ENCODE measurements around the gene ADGRV1.

DNA sequence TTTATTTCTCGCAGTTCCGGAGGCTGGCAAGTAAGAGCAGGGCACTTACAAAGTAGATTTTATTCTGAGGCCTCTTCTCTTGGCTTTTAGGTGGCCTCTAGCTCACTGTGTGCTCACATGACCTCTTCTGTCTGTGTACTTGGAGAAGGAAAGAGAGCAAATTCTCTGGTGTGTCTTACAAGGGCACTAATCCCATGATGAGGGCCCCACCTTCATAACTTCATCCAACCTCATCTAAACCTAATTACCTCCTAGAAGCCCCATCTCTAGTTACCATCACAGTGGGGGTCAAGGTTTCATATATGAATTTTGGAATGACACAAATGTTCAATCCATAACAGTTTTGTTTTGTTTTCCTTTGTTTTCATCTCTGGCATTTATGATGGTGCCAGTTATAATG, 376.1 kb downstream of the ADGRV1 start:
- TF ChIP-seq, protein P1, sequence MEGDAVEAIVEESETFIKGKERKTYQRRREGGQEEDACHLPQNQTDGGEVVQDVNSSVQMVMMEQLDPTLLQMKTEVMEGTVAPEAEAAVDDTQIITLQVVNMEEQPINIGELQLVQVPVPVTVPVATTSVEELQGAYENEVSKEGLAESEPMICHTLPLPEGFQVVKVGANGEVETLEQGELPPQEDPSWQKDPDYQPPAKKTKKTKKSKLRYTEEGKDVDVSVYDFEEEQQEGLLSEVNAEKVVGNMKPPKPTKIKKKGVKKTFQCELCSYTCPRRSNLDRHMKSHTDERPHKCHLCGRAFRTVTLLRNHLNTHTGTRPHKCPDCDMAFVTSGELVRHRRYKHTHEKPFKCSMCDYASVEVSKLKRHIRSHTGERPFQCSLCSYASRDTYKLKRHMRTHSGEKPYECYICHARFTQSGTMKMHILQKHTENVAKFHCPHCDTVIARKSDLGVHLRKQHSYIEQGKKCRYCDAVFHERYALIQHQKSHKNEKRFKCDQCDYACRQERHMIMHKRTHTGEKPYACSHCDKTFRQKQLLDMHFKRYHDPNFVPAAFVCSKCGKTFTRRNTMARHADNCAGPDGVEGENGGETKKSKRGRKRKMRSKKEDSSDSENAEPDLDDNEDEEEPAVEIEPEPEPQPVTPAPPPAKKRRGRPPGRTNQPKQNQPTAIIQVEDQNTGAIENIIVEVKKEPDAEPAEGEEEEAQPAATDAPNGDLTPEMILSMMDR (IDR thresholded peaks at IDR 0.05) = no peak
- no peak for TF ChIP-seq POLR2A (IDR thresholded peaks at IDR 0.05)

Measured in thyroid gland (tissue), 4 donors.